HG03354 (cell line): Measurements from ENCODE around the gene BANP.
A peak's percentile ranks its signal among the peaks of the same experiment; 100 is the strongest.

Source experiments
- ATAC-seq: cut with Tn5 transposase; IDR thresholded peaks from one replicate; pipeline ENCODE4 v1.9.1; 2021; ENCODE audit warnings: mild to moderate bottlenecking; ENCODE audit not compliant: unreplicated experiment, poor library complexity, severe bottlenecking

Gene BANP

GRCh38 chr16:88059701-88060386, 108.6 kb downstream of the BANP start:
- ATAC-seq, result no peak

DNA sequence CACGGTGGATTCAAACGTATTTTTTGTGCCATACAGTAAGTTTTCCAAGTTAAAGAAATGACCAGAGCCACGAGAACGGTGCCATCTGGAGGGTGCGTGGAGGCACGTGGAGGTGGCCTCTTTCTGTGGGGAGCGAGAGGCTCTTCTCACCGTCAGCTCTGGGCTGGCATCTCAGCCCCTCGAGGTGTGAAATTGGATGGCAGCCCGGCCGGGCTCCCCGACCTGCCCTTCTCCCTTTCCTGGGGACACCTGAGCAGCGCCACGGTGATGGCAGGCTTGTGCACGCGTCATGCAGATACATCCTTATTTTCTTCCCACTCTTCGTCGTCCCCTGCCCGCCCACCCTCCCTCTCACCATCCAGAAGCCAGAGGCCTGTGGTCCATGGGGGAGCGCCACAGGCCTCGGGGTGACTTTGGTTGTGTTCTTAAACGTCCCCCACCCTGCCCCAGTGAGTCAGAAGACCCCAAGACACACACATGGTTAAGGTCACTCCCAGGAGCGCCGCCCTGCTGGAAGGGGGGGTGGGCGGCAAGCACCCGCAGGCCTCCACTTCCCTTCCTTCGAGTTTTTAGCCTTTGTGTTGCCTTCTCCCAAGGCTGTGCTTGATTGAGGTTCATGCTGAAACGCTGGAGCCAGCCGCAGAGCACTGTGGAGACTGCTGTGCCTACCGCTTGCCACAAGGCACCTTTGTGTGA, 109.4 kb downstream of the BANP start:
- no peak for ATAC-seq

DNA sequence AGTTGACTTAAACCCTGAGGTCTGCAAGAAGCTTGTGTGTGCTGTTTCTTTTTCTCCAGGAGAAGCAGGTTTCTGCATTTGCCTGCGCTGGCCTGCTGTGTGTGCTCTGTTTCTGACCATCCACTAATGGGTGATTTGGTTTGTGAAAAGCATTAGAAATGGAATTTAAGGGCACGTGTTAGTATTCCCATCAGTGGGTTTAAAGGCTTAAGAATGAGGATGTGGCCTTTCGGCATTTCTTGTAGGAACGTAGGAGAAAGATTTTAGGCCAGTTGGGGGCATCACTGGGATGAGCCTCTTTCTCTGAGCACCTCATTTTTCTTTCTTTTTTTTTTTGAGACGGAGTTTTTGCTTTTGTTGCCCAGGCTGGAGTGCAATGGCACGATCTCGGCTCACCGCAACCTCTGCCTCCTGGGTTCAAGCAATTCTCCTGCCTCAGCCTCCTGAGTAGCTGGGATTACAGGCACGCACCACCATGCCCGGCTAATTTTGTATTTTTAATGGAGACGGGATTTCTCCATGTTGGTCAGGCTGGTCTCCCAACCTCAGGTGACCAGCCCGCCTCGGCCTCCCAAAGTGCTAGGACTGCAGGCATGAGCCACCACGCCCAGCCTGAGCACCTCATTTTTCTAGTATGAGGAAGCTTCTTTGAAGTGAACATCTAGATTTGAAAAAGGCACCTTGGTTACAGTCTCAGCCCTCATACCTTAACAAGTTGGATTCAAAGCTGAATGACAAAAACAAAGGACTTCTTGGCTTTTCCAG, 110.3 kb downstream of the BANP start:
- ATAC-seq, result no peak

DNA sequence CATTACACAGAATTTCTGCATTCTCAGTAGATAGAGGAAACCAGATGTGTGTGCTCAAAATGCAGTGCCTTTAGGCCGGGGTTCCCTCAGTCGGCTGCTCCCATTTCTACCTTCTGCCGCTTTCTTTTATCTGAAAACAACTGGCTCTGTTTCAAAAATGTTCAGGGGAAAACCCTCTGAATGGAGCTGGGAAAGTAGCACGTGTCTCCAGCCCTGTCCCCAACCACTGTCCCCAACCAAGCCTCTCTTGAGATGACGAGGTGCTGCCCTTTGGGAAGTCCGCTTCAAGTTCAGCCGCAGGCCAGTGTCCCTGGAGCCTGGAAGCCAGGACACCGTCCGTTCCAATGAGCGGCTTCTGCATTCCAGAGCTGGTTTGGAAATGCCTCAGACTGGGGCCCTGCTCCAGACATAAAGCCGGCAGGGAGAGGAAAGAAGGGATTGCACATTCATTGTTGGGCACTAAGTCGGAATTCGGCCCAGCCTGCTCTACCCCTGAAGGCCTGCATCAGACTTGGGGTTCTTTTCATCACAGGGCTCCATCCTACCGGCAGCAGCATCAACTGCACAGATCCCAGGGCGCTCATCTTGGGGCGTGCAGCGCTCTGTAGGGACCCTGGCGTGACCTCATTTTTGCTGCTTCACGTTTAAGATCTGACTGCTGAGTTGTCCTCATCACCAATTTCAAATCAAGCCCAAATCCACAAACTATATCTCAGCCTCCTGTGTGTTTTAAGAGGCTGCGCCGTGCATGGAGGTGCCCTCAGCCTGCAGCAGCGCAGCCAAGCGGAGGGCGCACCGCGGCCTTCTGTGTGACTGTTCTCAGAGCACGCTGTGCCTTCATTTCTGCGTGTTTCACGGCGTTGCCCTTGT, 111.3 kb downstream of the BANP start:
- ATAC-seq, result no peak

- ATAC-seq, result no peak
These were observed 112.1 kb downstream of the BANP start for GRCh38 chr16:88063211-88063773.

DNA sequence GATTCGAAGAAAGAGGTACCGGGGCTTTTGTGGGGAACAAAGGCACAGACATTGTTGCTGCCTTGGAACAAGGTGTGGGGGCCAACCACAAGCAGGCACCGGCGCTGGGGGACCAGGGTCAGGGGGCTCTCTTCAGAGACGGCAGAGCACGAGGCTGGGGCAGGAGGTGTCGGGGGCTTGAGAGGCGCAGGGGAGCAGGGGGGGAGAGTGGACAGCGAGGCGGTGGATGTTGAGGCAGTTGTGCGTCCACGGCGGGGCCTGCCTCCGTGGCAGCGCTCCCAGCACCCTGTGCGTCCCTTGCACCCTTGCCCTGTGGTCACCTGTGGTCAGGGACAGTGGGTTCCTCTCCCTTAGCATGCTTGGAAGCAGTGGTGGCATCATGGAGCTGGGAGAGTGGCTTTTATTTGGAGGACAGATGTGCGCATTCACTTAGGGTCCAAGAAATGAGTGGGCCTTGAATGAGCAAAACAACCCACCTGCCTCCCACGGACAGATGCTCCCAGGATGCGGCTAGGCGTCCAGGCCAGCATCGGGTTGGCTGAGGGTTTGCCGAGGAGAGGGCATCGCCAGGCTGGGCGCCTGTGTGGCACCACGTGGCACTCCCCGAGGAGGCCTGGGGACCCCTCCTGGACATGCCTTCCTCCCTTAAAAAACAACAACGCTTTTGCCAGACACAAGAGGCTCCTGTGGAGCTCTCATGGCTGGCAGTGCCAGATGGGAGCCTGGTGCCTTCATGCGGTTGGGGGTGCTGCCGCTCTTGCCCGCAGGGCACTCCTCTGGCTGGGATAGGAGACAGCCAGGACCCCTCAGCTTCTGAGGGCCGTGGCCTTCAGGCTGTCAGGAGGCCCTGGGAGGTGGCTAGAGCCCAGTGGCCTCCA, 113.0 kb downstream of the BANP start:
- no peak for ATAC-seq

DNA sequence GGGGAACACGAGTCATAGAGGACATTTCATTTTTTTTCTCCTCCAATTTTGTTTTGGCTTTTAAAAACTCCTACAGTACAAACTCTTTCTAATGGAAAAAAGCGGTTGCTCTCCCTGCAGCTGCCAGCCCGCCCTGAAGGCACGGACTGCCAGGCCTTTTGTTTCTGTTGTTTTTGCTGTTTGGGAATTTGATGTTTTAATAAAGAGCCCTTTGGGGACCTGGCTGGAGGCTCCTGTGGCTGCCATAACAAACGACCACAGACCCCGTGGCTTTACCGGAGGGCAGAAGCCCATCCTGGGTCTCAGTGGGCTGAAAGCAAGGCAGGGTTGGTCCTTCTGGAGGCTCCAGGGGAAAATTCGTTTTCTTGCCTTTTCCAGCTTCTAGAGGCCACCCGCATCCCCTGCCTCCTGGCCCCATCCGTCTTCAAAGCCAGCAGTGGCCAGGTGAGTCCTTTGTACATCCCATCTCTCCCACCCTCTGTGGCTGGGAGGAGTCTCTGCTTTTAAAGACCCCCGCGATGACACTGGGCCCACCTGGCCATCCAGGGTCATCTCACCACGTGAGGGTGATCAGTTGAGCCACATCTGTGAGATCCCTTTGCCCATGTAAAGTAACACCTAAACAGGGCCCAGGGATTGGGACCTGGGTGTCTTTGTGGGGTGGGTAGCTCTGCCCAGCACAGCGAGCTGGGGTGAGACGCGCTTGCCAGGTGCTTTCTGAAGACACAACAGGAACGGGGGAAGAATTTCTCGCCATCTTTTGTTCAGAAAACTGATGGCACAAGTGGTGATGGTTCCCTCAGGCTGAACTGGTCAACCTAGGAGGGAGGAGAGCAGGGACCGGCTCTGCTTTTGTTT, 113.9 kb downstream of the BANP start:
- ATAC-seq, result no peak

DNA sequence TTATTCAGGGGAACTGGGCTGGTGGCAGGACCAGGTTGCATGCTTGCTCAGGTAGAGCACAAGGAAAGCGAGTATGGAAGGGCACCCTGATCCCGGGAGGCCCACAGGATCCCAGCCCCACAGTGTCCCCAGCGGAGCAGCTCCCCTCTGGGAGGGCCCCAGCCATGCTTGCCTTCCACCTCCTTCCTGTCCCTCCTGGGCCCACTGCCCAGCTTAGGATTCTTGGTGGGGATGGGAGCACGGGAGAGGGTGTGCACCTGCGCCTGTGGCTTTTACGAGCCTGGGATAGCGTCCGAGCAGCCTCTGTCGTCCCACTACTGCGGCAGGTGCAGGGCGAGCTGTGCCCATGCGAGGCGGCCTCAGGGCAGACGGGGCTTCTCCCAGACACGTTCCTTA, 114.5 kb downstream of the BANP start:
- ATAC-seq, result no peak

DNA sequence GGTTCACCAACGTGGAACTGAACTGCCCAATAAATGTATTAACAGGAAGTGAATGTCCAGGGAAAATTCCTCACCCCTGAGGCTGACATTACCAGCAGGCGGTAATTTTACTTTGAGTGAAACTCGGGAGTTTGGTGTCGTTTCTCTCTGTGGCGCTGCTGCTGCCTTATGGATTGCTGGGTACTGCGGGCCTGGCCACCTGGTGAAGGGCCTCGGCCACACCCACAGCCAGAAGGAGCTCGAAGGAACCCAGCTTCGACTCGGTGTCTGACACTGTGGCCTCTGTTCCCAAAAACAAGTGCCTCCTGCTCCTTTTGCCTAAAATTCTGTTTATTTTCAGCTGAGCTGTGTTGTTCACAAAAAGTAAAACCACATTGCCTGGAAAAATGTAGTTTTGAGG, 115.0 kb downstream of the BANP start:
- no peak for ATAC-seq

DNA sequence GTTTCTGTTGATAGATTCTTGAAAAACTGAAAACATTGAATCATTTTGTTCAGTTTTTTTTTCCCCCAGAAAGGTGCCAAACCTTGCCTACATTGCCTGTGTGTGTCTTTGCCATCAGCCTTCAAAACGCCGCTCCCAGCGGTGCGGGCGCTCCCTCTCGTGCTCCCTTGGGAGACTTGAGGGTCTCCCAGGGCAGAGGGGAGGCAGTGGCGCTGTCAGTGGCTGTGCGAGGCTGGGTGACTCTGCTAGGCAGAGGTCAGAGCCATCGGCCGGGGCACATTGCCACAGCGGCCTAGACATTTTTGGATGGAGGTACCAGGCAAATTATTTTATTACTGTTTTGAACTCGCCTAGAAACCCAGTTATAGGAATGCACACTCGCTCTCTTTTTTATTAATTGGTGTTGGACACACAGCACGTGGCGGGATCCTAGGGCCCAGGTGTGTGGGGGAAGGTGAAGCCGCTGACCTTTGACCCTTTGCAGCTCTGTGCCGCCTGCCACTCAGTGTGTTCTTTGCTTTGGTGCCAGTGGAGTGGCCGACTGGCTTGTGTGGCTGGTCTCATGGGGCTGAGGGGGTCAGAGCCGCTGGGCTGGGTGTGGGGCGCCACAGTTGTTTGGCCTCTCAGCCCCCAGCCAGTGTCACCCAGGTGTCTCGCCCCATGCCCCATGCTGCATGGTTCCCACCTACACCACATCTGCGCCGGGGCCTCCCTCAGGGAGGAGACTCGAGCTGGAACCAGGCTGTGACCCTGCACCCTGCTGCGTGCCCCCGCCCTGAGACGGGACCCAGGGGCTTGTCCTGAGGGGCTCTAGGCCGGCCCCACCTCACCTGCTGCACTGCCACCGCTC, 115.7 kb downstream of the BANP start:
- ATAC-seq, result no peak

GRCh38 chr16:88067530-88068411, 116.5 kb downstream of the BANP start:
- ATAC-seq, result no peak

DNA sequence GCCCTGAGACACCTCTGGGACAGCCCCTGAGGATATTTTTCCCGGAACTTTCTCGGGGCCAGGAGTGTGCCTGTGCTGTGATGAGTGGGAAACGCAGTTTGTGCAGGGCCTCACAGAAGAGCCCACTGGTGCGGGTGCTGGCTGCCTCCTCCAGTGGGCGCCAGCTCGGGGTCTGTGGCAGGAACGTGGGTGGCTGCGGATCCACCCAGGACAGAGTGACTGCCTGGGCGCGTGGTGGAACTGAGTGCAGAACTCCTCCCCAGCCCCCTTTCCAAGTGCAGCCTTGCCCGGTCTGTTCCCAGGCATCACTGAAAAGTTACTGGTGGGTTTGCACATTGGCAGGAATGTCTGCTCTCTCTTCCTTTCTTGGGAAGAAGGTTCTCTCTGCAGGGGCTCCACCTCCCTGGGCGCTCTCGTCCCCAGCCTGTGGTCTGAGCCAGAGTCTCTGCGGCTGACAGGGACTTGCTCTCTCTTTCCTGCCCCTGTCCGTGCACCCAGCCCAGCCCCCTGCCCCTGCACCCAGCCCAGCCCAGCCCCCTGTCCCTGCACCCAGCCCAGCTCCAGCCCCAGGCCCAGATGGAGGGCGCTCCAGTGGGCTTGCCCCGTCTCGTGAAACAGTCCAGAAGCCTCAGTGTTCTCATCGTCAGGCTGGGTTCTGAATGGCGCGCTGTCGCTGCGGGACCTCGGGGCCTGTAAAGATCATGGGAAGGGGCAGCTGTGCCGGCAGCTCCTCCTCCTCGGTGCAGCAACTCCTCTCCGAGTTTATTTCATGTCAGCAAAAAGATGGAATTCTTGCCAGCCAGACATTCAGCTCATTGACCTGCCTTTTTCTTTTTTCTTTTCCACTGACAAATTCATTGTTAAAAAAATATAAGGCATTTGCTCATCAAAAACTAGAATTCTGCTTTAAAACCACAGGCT, 117.5 kb downstream of the BANP start:
- ATAC-seq, result no peak

DNA sequence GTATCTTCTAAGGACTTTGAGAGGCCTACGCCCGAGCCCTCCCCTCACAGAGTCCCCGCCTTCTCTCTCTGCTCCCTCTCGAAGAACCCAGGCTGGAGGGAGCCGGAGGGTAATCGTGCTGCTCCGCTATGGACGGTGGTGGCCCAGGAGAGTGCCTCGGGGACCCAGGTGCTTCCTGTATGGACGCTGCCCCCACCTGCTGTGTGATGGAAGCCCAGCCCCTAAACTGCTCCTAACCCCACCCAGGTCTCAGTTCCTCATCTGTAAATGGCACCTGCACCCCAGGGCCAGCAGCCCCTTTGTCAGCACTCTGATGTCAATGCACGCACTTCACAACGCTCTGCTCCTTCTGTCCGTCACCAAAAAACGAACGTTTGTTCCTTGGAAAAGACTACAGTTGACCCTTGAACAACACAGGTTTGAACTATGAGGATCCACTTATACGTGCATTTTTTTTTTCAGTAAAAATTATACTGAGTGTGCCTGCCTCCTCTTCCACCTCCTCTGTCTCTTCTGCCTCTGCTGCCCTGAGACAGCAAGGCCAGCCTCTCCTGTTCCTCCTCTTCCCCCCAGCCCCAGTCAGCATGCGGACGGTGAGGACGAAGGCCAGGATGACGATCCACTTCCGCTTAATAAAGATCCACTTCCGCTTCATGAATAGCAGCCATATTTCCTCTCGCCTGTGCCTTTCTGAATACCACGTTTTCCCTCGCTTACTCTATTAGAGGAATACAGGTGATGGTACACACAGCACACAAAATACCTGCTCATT, 118.3 kb downstream of the BANP start:
- peak; percentile 94 for ATAC-seq

- no peak for ATAC-seq
These were observed 119.1 kb downstream of the BANP start for GRCh38 chr16:88070341-88070740.
